GM19467 (cell line): ENCODE data around the gene FBXO10.
A peak's percentile ranks its signal among the peaks of the same experiment; 100 is the strongest.
"Not testable (repeated sequence)": the region's sequence is repeated elsewhere in the genome, so short reads cannot be mapped to it uniquely, and the experiment has no call there.

Source experiments
- ATAC-seq: cut with Tn5 transposase; IDR thresholded peaks from one replicate; pipeline ENCODE4 v1.9.1; 2021; ENCODE audit warnings: mild to moderate bottlenecking, moderate library complexity; ENCODE audit not compliant: unreplicated experiment

FBXO10 gene

DNA sequence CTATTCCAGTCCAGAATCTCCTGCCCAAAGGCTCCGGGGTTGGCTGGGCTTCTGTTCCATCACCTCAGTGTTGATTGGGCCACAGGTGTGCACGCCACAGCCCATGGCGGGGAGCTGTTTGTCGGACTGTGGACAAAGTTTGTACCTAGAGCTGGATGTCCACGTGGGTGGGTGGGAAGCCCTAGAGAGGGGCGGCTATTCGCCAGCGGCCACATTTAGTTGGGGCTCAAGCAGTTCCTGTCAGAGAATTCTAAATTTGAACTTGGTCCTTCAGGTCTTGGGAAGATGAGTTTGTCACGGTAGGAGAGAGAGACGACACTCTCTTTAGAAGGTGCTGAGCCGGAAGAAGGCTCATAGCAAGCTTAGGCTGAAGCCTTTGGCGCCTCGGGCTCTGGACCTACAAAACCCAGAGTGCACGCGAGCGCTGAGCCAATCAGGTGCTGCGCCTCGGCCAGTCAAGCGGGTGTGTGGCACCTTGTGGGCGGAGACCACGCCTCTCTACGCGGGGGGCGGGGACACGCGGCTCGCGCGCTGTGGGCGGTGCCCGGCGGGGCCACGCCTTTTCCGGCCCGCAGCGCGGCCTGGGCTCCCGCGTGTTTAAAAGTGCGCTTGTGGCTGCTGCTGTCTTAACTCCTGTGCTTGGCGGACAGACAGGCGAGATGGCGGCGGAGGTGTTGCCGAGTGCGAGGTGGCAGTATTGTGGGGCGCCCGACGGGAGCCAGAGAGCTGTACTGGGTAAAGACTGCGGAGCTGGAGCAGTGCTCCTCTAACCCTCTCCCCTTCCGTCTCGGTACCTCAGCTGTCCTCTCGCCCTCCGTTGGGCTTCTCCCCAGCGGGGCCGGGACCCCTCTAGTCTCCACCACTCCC is 90.6 kb downstream of the FBXO10 start, which contains the start of gene POLR1E:
Gene POLR1E (plus strand): TSS at position 560 of the 867 bp plus-strand sequence. CDS start 100 bp downstream, at position 660.
- ATAC-seq, result peak; percentile 93

DNA sequence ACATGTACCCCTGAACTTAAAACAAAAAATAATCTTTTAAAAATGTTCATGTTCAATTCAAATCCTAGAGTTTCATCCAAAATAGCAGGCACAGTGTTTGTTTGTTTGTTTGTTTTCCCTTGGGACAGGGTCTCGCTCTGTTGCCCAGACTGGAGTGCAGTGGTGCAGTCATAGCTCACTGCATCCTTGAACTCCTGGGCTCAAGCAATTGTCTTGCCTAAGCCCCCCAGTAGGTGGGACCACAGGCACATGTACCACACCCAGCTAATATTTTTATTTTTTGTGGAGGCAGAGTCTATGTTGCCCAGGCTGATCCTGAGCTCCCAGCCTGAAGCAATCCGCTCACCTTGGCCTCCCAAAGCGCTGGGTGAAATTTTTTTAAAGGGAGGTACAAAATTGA is 95.4 kb downstream of the FBXO10 start:
- no peak for ATAC-seq

DNA sequence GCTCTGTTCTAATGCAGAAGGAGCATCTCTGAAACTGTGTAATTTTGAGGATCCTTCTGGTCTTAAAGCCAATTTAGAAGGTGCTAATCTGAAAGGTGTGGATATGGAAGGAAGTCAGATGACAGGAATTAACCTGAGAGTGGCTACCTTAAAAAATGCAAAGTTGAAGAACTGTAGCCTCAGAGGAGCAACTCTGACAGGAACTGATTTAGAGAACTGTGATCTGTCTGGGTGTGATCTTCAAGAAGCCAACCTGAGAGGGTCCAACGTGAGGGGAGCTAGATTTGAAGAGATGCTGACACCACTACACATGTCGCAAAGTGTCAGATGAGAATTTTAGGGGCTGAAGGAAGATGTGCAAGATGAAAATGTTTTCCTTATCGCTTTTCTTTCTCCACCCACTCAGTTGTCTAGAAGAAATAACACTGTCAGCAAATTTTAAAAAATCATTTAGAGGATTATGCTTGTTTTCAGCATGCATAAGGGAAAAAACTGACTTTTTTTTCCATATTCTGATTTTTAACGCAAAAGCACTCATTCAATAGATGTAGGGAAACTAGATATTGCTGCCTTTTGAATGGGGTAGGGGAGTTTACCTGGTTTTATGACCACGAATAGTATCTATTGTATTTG is 98.1 kb downstream of the FBXO10 start:
- not testable (repeated sequence) for ATAC-seq

DNA sequence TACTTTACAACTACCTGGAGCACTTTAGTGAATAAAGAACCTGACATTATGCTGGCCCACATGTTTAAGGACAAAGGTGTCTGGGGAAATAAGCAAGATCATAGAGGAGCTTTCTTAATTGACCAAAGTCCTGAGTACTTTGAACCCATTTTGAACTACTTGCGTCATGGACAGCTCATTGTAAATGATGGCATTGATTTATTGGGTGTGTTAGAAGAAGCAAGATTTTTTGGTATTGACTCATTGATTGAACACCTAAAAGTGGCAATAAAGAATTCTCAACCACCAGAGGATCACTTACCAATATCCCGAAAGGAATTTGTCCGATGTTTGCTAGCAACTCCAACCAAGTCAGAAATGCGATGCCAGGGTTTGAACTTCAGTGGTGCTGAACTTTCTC is 98.7 kb downstream of the FBXO10 start:
- not testable (repeated sequence) for ATAC-seq

DNA sequence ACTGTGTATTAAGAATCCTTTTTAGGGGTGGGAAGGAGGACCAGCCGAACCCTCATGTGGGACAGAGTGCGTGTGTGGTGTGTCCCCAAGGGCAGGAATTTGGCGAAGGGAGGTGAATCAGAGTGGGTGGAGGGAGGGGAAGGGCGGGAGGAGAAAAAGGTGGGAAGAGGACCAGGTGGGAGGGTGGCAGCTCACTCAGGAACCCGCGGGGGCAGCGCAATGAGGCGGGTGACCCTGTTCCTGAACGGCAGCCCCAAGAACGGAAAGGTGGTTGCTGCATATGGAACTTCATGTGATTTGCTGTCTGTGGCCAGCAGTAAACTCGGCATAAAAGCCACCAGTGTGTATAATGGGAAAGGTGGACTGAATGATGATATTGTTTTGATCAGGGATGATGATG is 99.2 kb downstream of the FBXO10 start:
- ATAC-seq, result no peak

DNA sequence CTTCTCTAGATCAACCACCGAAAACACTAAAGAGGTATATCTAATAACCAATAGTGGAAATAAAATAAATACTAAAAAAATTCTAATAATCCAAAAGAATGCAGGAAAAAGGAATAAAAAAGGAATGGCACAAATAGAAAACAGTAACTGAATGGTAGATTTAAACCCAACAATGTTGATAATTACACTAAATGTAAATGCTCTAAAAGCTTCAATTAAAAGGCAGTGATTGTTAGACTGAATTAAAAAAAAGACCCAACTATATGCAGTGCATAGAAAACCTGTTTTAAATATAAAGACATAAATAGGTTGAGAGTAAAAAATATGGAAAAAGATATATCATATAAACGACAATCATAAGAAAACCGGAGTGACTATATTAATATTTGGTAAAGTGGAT is 101.7 kb downstream of the FBXO10 start:
- no peak for ATAC-seq

DNA sequence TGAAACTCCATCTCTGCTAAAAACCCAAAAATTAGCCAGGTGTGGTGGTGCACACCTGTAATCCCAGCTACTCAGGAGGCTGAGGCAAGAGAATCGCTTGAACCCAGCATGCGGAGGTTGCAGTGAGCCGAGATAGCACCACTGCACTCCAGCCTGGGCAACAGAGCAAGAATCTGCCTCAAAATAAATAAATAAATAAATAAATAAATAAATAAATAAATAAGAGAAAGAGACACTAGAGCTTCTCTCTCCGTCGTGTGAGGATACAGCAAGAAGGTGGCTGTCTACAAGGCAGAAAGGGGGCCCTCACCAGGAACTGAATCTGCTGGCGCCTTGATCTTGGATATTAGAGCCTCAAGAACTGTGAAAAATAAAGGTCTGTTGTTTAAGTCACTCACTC is 102.2 kb downstream of the FBXO10 start:
- not testable (repeated sequence) for ATAC-seq

DNA sequence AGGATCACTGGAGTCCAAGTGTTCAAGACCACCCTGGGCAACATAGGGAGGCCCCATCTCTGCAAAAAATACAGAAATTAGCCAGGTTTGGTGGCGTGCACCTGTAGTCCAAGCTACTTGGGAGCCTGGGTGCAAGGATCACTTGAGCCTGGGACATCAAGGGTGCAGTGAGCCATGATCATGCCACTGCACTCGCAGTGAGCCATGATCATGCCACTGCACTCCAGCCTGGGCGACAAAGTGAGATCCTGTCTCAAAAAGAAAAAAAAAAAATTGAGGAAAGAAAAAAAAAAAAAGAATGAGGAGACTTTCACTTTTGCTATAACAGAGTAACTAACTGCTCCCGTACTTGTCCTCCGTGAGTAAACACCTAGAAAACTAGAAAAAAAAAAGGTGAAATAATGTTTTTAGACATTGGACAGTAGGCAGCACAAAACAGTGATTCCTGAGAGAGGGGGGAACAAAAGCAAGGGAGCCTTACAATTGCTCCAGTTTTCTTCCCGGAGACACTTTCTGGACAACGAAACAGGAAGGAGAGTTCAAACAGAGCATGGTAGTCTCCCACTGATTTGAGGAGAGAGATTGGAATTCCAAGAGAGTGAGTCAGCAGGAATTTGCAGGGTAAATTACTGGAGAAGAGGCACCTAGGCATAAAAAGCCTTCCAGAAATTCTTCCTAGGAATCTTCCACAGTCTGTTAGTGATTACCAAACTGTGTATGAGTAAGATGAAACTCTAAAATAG is 104.1 kb downstream of the FBXO10 start:
- no peak for ATAC-seq

DNA sequence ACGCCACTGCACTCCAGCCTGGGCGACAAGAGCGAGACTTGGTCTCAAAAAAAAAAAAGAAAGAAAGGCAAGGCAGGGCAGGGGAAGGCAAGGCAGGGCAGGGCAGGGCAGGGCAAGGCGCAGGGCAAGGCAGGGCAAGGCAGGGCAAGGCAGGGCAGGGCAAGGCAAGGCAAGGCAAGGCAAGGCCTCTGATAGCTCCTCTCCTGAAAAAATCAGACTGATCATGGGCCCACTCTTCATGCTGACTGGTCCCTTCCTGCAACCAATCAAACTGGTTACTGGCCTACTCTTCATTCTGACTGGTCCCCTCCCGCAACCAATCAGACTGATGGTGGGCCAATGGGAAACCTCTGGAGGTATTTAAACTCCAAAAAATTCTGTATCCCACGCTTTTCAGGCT is 107.6 kb downstream of the FBXO10 start:
- ATAC-seq, result no peak

DNA sequence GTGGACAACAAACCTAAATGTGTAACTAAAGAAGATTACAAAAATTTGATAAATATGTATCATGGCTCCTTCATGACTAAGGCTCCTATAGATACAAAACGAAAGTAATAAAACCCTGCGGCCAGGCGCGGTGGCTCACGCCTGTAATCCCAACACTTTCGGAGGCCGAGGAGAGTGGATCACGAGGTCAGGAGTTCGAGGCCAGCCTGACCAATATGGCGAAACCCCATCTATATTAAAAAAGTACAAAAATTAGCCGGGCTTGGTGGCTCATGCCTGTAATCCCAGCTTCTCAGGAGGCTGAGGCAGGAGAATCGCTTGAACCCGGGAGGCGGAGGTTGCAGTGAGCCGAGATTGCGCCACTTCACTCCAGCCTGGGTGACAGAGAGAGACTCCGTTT is 108.7 kb downstream of the FBXO10 start:
- ATAC-seq, result not testable (repeated sequence)

DNA sequence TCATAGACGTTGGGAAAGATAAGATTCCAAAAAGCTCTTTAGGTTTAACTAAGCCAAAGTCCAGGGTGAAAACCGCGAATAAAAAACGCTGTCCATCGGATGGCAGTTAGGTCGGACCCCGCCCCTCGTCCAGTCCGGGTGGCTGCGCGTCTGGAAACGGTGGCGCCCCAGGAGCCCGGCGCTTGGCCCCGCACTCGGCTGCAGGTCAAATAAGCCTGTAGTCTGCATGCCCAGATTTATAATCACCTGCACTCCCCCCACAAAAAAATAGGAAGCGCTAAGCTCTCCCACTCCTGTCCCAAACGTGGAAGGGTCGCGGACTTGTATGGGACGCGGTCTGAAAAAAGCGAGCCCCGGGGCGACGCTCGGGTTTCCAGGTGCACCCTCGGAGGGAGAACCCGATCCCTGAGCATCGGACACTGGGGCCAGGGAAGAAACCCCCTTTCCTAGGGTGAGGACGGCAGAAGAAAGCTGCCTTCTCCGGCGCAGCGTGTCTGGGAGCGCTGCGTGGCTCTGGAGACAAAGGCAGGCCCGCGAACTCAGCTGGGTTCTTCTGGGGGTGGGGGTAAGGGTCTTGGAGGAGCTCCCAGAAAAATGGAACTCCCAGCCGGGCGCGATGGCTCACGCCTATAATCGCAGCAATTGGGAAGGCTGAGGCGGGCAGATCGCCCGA is 110.0 kb downstream of the FBXO10 start:
- peak; percentile 6 for ATAC-seq

DNA sequence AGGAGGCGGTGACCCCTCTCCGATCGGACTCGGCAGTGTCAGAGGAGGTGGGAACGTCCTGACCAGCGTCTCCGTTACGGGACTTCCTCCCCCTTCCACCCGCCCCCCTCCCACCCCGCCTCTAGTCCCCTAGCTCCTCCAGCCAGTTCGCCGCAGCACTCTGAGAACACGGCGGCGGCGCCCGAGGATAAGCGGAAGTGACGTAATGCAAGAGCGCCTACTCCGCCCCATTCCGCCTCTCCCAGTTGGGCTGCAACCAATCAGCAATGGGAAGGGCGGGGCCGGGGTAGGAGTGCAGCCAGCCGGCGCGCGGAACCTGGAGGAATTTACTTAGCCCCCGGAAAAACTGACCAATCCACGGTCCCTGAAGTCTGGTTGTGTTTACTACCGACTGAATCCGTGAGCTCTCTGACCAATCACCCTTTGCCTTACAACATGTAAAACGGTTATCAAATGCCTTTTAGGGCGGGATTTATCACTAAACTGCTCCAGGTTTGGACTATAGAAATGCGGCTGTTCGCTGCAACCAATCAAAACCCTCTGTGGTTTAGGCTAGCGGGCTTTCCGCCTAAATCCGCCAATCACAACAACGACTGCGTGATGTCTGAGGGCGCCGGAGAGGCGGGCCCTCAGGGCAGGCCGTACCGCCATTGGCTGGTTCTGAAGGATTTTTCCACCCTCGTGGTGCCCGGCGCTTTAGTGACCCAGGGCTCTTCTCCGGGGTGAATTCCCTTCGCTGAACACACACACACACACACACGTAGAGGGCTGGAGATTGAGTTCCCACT is 110.7 kb downstream of the FBXO10 start, which contains the start of gene ZBTB5:
Gene ZBTB5 (minus strand): TSS at position 202 of the 788 bp plus-strand sequence. CDS start 22,899 bp downstream, outside the sequence.
- peak; percentile 76 for ATAC-seq

DNA sequence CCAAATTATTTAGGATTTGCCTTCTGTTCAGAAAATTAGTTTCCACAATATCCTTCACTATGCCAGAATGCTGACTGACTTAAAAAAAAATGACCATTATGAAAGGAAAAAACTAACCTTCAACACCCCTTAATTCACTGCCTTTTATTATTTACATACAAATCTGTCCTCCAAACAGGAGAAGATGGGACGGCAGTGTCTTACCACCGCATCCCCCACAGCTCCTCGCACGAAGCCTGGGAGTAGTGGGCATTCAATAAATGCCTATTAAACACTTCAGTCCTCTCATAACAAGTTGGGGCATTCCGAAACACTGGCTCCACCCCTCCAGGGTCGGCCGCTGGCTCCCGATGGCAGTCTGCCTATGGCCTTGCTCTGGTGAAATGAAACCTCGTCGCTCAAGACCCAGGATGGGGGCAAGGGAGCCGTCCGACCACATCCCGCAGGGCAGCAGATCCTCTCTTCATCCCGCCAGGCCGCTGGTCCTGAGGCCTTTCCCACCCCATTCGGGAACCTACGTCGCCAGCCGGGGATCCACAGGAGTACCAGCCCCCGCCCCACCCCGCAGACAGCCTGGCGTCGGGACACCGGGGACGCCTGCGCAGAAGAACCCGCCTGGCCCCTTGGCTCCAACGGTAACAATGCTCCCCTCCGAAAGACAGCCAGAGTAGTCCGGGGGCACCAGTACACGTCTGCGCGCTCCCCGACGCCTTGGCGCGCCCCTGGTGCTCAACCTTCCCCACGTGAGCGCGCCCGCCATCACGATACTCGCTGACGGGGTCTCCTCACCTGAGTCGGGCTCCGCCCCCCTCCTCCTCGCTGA is 111.5 kb downstream of the FBXO10 start:
- peak; percentile 34 for ATAC-seq

DNA sequence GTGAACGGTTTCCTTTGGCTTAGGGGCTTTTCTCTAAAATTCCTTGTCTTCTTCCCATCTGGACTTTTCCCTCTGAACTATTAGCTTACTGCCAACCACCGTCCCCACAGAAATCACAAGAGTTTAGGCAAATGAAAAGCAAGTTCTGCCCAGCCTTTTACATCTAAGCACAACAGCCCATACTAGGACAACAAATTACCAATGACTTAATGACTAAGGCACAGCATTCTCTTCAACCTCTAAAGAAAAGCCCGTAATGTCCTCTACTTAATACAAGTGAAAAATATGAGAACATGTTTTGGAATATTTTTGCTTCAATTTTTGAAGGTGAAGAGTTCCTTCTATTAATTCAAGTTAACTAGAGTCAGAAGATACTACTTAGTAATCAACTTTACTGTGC is 112.2 kb downstream of the FBXO10 start:
- no peak for ATAC-seq
